ENCODE measurements around the gene LMNA.
"Not testable (repeated sequence)": the region's sequence is repeated elsewhere in the genome, so short reads cannot be mapped to it uniquely, and the experiment has no call there.

LMNA gene

DNA sequence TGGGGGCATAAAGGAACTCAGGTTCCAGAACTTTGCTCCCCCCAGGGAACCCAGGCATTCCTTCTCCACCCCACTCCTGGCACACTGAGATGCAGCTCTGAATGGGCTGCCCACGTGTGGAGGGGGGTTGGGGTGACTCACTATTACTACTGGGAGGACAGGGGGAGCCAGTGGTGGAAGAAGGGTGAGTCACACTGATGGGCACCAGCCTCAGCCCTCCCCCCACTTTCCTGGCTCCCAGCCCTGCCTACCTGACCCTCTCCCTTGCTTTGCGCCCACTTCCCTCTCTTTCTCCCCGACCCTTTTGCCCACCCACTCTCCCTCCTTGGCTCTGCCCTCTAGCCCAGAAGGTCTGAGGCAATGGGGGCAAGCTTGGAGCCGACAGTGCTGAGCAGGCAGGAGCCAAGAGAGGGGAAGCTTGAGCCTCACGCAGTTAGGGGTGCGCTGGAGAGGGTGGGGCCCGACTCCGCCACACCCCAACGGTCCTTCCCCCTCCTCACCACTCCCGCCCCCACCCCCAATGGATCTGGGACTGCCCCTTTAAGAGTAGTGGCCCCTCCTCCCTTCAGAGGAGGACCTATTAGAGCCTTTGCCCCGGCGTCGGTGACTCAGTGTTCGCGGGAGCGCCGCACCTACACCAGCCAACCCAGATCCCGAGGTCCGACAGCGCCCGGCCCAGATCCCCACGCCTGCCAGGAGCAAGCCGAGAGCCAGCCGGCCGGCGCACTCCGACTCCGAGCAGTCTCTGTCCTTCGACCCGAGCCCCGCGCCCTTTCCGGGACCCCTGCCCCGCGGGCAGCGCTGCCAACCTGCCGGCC, at the start of gene LMNA:
Gene LMNA (plus strand): TSS at position 611 of the 818 bp plus-strand sequence. CDS start 208 bp downstream, outside the sequence.
- DNase-seq (ENCODE audit: low read depth) = peak; percentile 97

- no peak for DNase-seq (ENCODE audit: low read depth)
Observed at GRCh38 chr1:156065212-156065611, 49.3 kb upstream of the LMNA start.

- DNase-seq (ENCODE audit: low read depth) = no peak
Observed at GRCh38 chr1:156065871-156066270, 48.6 kb upstream of the LMNA start.

- no peak for DNase-seq (ENCODE audit: low read depth)
Observed at GRCh38 chr1:156067262-156067661, 47.2 kb upstream of the LMNA start.

- no peak for DNase-seq (ENCODE audit: low read depth)
Observed at GRCh38 chr1:156069490-156070455, 44.7 kb upstream of the LMNA start.

- DNase-seq (ENCODE audit: low read depth) = no peak
Observed at GRCh38 chr1:156070548-156070947, 44.0 kb upstream of the LMNA start.

DNA sequence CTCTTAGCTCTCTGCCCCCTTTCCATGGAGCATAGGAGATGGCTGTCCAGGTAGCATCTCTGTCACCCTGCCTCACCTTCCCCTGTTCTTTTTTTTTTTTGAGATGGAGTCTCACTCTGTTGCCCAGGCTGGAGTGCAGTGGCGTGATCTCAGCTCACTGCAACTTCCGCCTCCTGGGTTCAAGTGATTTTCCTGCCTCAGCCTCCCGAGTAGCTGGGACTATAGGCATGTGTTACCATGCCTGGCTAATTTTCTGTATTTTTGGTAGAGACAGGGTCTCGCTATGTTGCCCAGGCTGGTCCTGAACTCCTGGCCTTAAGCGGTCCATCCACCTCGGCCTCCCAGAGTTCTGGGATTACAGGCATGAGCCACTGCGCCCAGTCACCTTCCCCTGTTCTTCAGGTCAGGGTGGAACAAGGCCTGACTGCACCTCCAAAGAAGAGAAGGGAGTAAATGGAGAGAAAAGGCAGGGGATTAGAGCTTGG, 43.1 kb upstream of the LMNA start:
- DNase-seq (ENCODE audit: low read depth) = not testable (repeated sequence)

GRCh38 chr1:156072251-156072650, 42.3 kb upstream of the LMNA start:
- no peak for DNase-seq (ENCODE audit: low read depth)

DNA sequence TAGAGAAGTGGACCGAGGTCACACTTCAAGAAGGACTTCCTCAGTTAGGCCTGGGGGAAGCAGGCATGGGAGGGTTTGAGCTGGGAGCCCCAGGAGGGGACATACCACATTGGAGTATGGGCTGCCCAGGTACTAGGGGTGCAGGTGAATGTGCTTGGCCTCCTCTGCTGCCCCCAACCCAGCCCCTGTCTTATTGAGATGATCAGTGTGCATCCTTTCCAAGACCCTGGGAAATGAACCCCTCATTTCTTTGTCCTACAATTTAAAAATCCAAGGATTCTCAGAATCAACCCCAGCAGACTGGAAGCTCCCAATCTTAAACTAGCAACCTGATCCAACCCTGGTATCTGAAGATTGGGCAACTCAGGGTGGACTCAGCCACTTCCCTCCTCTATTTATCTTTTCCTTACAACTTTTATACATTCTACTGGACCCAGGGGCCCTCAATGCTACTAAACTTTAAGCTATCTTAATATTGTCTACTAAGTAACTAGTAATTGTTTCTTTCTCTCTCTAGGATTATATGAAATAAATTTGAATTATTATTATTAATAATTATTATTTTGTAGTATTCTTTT, 41.3 kb upstream of the LMNA start:
- DNase-seq (ENCODE audit: low read depth) = no peak

- DNase-seq (ENCODE audit: low read depth) = no peak
Observed at GRCh38 chr1:156073740-156074139, 40.8 kb upstream of the LMNA start.

DNA sequence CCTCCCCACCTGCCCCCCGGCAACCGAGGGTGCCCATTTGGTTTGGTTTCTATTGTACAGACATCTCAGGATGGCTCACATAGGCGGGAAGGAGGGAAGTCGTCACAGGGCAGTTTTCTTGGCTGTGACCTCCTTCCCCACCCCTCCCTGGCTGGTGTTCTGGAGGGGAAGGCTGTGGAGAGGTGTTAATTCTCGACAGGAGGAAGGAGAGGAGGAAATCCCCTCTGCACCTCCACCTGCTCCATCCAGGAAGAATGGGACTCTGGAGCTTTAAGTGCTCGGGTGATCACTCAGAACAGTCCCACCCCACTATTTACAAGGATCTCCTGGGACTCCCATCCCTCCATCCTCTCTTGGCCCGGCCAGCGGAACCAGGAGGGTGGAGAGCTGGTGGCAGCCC, 39.9 kb upstream of the LMNA start:
- DNase-seq (ENCODE audit: low read depth) = no peak

DNA sequence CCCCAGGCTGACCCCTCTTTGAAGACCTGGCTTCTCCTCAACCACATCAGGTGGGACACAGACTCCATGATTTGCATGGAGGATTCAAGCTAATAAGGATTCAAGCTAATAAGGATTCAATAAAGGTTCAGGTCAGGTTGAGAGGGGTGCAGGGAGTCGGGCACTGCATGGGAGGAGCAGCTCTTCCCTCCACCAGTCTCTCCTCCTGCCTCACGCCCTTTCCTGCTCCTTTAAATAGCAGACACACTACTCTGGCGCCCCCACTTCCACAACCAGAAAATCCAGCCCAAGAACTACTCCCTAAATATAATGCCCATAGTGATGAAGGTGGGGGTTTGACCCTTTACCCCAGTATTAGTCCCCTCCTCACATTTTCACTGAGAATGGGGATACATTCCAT, 39.3 kb upstream of the LMNA start:
- no peak for DNase-seq (ENCODE audit: low read depth)

DNA sequence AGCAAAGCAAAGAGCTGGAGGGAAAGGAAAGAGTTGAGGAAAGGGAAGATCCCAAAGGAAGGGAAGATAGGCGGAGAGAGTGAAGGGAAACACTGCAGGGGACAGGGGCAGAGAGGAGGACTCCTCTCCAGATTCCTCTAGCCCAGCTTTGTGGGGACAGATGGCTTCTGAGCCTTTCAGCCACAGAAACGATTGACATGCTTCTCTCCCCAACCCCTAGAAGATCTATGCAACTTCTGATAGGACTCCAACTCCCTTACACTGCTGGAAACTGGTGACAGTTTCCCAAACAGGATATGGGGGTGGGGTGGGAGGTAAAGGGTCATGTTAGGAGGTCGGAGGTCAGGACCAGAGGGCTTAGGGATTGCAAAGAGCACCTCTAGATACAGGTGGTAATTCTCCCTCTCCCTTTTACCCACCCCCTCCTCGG, 38.7 kb upstream of the LMNA start:
- no peak for DNase-seq (ENCODE audit: low read depth)

- peak; percentile 71 for DNase-seq (ENCODE audit: low read depth)
Observed at GRCh38 chr1:156076609-156077429, 37.7 kb upstream of the LMNA start.

GRCh38 chr1:156077430-156077760, 37.1 kb upstream of the LMNA start:
- no peak for DNase-seq (ENCODE audit: low read depth)

GRCh38 chr1:156078728-156079127, 35.8 kb upstream of the LMNA start:
- no peak for DNase-seq (ENCODE audit: low read depth)

GRCh38 chr1:156079762-156080161, 34.7 kb upstream of the LMNA start:
- DNase-seq (ENCODE audit: low read depth) = no peak

DNA sequence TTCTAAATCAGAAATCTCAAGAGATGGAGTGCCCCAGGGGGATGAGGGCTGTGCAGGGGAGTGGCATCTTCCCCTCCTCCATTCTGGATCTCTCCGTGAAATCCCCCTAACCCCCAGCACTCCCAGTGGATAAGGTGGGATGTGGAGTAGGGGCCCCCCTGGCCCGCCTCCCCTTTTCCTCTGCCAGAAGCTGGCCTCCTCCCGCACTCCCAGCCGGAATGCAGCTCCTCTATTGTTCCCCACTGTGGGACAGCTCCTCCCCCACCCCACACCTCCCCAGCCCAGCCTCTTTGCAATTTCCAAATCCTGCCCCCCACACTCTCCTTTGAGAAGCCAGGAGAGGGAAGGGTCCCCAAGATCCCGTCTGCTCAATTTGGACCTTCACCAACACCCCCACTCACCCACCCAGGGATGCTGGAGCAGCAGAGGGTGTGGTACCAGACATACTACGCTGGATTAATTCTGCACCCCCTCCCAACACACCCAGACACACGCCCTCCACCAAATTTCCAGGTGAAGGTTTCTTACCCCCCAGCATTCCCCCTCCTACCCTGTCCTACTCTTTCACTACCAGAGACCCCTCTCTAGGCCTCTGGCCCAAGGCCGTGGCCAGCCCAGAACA, 34.2 kb upstream of the LMNA start:
- DNase-seq (ENCODE audit: low read depth) = no peak

- DNase-seq (ENCODE audit: low read depth) = no peak
Observed at GRCh38 chr1:156080863-156081179, 33.7 kb upstream of the LMNA start.

DNA sequence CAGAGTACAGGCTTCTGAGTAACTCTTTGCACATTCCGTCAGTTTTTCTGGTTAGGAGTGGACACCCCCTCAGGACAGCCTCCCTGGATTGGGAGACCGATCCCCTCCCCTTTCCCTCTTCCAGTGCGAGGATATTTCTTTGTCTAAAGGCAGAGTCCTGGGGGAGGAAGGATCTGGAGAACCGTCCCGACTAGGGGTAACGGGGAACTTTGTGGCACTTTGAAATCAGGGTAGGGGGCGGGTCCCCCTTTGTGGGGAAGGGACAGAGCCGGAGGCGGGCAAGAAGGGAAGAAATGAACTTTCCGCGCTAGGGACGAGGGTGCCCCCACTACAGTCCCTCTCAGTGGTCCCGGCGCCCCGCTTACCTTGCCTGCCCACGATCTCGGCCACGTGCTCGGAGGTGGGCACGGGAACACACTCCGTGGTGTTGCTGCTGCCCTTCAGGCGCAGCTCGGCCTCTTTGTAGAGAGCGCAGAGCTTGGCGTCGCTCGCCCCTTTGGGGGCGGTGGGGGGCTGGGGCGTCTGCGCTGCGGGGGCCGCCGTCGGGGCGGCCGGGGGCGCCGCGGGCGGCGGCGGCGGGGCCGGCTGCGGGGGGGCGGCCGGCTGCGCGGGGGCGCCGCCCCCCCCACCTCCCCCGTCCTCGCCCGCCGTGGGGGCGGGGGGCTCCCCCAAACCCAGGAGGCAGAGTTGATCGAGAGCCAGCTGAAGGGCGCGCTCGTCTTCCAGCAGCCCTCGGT, 33.2 kb upstream of the LMNA start:
- peak; percentile 50 for DNase-seq (ENCODE audit: low read depth)

GRCh38 chr1:156081917-156082308, 32.6 kb upstream of the LMNA start:
- no peak for DNase-seq (ENCODE audit: low read depth)
